Peyer's patch (tissue), 4 donors: ENCODE results near the gene LARP1B.
"Not testable (repeated sequence)": the region's sequence is repeated elsewhere in the genome, so short reads cannot be mapped to it uniquely, and the experiment has no call there.

Experiments used
- POLR2A ChIP-seq, 2 donors: fragments of 450-650 bp; IDR thresholded peaks; one replicate each; pipeline ENCODE4 v1.5.1; 2017; ENCODE audit warnings: antibody characterized with exemption in 2 of 2, mild to moderate bottlenecking in 2 of 2, moderate library complexity in 2 of 2
- TF ChIP-seq, protein P1 (sequence below), 6 experiments: fragments of 450-650 bp in 4 of 6; fragments of 200-600 bp in 2 of 6; sonication (generic) in 1 of 6; IDR thresholded peaks; one replicate each; pipeline ENCODE4 v1.5.1; 2017 to 2019; ENCODE audit warnings: antibody characterized with exemption in 6 of 6, mild to moderate bottlenecking in 3 of 6, moderate library complexity in 1 of 6

DNA sequence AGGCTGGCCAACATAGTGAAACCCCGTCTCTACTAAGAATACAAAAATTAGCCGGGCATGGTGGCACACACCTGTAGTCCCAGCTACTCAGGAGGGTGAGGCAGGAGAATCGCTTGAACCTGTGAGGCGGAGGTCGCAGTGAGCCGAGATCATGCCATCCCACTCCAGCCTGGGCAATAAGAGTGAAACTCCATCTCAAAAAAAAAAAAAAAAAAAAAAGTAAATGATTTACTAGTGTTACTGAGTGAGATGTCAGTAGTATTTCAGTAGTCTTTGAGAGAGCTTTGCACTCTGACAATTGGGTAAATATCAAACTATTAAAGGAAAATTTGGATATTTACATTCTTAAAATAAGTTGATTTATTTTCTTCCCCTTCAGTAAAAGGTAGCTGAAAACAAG is 34.2 kb downstream of the LARP1B start:
- TF ChIP-seq, protein P1, sequence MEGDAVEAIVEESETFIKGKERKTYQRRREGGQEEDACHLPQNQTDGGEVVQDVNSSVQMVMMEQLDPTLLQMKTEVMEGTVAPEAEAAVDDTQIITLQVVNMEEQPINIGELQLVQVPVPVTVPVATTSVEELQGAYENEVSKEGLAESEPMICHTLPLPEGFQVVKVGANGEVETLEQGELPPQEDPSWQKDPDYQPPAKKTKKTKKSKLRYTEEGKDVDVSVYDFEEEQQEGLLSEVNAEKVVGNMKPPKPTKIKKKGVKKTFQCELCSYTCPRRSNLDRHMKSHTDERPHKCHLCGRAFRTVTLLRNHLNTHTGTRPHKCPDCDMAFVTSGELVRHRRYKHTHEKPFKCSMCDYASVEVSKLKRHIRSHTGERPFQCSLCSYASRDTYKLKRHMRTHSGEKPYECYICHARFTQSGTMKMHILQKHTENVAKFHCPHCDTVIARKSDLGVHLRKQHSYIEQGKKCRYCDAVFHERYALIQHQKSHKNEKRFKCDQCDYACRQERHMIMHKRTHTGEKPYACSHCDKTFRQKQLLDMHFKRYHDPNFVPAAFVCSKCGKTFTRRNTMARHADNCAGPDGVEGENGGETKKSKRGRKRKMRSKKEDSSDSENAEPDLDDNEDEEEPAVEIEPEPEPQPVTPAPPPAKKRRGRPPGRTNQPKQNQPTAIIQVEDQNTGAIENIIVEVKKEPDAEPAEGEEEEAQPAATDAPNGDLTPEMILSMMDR (IDR thresholded peaks at IDR 0.05): not testable (repeated sequence)
- TF ChIP-seq POLR2A (IDR thresholded peaks at IDR 0.05): not testable (repeated sequence)
